Activated naive CD8-positive, alpha-beta T cell treated with anti-CD3 and anti-CD28 coated beads for 36 hours (primary cell): ENCODE data around the gene GPC5. TPM values are rescaled to one million over a fixed set of nuclear protein-coding genes. Genes with fewer than 3 reads are reported as not detected.
"Not testable (repeated sequence)": the region's sequence is repeated elsewhere in the genome, so short reads cannot be mapped to it uniquely, and the experiment has no call there.

Experiments used
- DNase-seq: peaks from one replicate; pipeline ENCODE4 v3.0.0; 2021
- H3K27ac Mint-ChIP-seq: one replicate; pipeline ENCODE4 v1.8.0; 2022; ENCODE audit warnings: mild to moderate bottlenecking, moderate library complexity, mixed read lengths
- H3K27me3 Mint-ChIP-seq: one replicate; pipeline ENCODE4 v1.8.0; 2022; ENCODE audit warnings: mild to moderate bottlenecking, mixed read lengths
- H3K36me3 Mint-ChIP-seq: one replicate; pipeline ENCODE4 v1.8.0; 2021; ENCODE audit warnings: mild to moderate bottlenecking, mixed read lengths
- H3K4me1 Mint-ChIP-seq: one replicate; pipeline ENCODE4 v1.8.0; 2021; ENCODE audit warnings: mixed read lengths
- H3K4me3 Mint-ChIP-seq: one replicate; pipeline ENCODE4 v1.8.0; 2022; ENCODE audit warnings: mild to moderate bottlenecking, moderate library complexity, mixed read lengths
- H3K9me3 Mint-ChIP-seq: one replicate; pipeline ENCODE4 v1.8.0; 2022; ENCODE audit warnings: mixed read lengths
- total RNA-seq, 2 experiments: library from RNA; stranded (reverse); gene quantifications; one replicate each; pipeline ENCODE4 v1.2.3, GENCODE V29; 2021

Gene GPC5
- total RNA-seq, result under 1 TPM in 1 of 2 experiments, not detected in 1; 0.23 TPM

DNA sequence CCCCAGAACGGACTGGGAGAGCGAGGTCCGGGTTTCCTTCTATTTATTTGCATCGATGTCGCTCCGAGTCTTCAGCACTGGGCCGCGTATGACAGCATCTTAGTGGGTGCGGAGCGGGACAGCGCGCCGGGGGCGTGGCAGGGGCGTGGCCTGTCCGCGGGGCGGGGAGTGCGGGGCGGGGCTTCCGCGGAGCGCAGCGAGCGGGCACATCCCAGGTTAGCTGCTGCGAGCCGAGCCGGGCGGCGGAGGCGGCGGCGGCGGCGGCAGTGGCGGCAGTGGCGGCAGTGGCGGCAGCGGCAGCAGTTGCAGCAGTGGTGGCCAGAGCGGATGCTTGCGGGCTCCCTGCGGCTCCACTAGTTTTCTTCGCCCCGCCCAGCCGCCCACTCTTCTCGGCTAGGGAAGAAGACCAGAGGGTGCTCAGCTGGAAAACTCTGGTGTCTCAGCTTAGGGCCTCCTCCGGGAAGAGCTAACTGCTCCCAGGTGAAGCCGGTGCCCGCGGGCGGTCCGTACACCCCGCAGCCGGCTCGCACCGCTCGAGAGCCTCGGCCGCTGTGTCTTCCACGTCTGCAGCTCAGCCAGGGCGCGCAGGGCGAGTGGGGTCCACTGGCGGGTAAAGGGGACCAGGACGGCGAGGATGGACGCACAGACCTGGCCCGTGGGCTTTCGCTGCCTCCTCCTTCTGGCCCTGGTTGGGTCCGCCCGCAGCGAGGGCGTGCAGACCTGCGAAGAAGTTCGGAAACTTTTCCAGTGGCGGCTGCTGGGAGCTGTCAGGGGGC is at the start of gene GPC5:
GPC5 (plus strand) TSS at position 209 of the 776 bp plus-strand sequence.
- peak; percentile 83 for DNase-seq
- no peaks in the 10 kb centered on the region for H3K9me3 Mint-ChIP-seq
- peak within 1 kb of the TSS; percentile 75 for H3K4me3 Mint-ChIP-seq
- peaks cover 76% of the 10 kb centered on the region for H3K27me3 Mint-ChIP-seq
- H3K4me1 Mint-ChIP-seq, result peaks cover 12% of the 10 kb centered on the region
- H3K27ac Mint-ChIP-seq, result no peak within 1 kb of the TSS
- H3K36me3 Mint-ChIP-seq, result no peaks in the 10 kb centered on the region

DNA sequence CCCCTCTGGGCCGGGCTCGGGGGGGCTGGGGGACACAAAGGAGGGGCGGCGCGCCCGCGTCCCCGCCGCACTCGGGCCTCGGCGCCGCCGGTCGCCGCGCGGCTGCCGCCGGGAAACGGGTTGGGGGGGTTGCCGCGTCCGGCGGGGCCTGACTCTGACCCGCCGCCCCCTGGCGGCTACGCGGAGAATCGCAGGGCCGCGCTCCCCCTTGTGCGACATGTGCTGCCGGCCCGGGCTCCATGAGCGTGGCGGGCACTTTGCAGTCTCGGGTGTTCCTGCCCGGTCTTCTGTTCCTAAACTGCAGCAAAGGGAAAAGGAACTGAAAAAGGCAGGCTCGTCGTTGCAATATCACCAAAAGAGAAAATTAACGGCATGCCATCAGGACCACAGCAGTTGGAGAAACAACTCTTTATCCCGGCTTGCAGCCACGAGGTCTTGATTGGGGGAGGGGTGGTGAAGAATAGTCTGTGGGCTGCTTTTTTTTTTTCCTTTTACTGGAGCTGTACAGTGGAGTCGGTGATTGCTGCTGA is 49.5 kb upstream of the GPC5 start:
- Mint-ChIP-seq H3K27me3 (no peaks in the 10 kb centered on the region), H3K4me3 (peak overlapping the region; percentile 97), H3K9me3 (no peaks in the 10 kb centered on the region), H3K4me1 (peaks cover 50% of the 10 kb centered on the region), H3K36me3 (peaks cover 49% of the 10 kb centered on the region), H3K27ac (peak overlapping the region; percentile 99)
- peak; percentile 93 for DNase-seq

DNA sequence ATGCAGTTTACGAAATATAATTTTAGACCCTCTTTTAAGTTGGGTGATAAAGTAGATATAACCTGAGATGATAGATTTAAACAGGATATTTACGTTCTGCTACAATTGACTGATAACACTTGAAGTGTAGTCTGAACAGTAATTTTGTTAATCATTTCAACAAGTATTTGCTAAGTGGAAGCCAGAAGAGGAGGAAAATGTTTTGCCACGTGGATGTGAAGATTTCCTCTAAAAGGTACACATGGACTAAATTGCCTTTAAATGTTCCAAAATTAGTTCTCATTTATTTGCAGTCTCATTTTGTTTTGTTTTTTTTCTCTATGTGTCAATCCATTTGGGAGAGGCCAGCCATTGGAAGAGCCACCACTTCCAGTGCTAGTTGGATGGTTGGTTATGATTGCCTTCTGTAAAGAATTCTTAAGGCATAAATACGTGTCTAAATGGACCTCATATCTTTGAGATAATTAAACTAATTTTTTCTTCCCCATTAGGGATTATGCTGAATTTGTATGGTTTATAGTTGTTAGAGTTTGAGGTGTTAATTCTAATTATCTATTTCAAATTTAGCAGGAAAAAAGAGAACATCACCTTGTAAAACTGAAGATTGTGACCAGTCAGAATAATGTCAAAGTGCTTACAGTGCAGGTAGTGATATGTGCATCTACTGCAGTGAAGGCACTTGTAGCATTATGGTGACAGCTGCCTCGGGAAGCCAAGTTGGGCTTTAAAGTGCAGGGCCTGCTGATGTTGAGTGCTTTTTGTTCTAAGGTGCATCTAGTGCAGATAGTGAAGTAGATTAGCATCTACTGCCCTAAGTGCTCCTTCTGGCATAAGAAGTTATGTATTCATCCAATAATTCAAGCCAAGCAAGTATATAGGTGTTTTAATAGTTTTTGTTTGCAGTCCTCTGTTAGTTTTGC is 48.2 kb upstream of the GPC5 start:
- H3K36me3 Mint-ChIP-seq, result peaks cover 59% of the 10 kb centered on the region
- H3K27ac Mint-ChIP-seq, result peak overlapping the region; percentile 99
- peak overlapping the region; percentile 97 for H3K4me3 Mint-ChIP-seq
- DNase-seq, result no peak
- peaks cover 56% of the 10 kb centered on the region for H3K4me1 Mint-ChIP-seq
- no peaks in the 10 kb centered on the region for H3K27me3 Mint-ChIP-seq
- no peaks in the 10 kb centered on the region for H3K9me3 Mint-ChIP-seq

DNA sequence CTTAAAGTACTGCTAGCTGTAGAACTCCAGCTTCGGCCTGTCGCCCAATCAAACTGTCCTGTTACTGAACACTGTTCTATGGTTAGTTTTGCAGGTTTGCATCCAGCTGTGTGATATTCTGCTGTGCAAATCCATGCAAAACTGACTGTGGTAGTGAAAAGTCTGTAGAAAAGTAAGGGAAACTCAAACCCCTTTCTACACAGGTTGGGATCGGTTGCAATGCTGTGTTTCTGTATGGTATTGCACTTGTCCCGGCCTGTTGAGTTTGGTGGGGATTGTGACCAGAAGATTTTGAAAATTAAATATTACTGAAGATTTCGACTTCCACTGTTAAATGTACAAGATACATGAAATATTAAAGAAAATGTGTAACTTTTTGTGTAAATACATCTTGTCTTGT is 47.3 kb upstream of the GPC5 start:
- DNase-seq, result no peak
- H3K27me3 Mint-ChIP-seq, result no peaks in the 10 kb centered on the region
- H3K9me3 Mint-ChIP-seq, result no peaks in the 10 kb centered on the region
- H3K4me3 Mint-ChIP-seq, result peak overlapping the region; percentile 97
- H3K4me1 Mint-ChIP-seq, result peaks cover 50% of the 10 kb centered on the region
- peak overlapping the region; percentile 48 for H3K27ac Mint-ChIP-seq
- H3K36me3 Mint-ChIP-seq, result peaks cover 67% of the 10 kb centered on the region

DNA sequence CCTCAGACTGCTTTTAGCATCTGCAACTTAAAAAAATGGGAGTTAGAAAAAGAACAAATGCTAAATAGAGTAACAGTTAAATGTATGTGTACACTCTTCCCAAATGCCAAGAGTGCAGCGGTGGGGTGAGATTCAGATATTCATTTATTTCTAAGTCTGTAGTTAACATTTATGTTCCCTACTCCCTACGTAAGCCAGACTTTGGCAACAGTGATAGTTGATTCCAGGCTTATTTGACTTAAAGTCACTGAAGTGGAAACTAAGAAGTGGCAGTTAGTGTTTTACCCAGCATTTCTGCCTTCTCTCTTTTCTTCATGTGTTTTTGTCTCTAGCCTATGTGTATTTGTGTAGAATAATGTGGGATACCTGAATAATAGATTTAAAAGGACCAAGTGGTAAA is 46.4 kb upstream of the GPC5 start:
- peak overlapping the region; percentile 97 for H3K4me3 Mint-ChIP-seq
- H3K9me3 Mint-ChIP-seq, result no peaks in the 10 kb centered on the region
- no peaks in the 10 kb centered on the region for H3K27me3 Mint-ChIP-seq
- peak overlapping the region; percentile 38 for H3K27ac Mint-ChIP-seq
- peaks cover 47% of the 10 kb centered on the region for H3K4me1 Mint-ChIP-seq
- H3K36me3 Mint-ChIP-seq, result peaks cover 74% of the 10 kb centered on the region
- DNase-seq, result no peak

DNA sequence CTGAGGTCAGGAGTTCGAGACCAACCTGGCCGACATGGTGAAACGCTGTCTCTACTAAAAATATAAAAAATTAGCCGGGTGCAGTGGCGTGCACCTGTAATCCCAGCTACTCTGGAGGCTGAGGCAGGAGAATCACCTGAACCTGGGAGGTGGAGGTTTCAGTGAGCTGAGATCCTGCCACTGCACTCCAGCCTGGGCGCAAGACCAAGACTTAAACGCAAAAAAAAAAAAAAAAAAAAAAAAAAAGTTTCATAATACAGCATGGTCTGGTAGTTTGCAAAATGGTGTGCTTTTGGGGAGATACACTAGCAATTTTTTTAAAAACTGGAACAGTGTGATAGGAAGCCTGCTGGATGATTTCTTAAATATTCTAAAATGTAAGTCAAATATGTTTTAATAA is 45.5 kb upstream of the GPC5 start:
- not testable (repeated sequence) for H3K27me3 Mint-ChIP-seq, H3K4me3 Mint-ChIP-seq, H3K9me3 Mint-ChIP-seq, DNase-seq
- H3K4me1 Mint-ChIP-seq, result peaks cover 50% of the 10 kb centered on the region
- peak overlapping the region; percentile 71 for H3K27ac Mint-ChIP-seq
- H3K36me3 Mint-ChIP-seq, result peaks cover 83% of the 10 kb centered on the region

DNA sequence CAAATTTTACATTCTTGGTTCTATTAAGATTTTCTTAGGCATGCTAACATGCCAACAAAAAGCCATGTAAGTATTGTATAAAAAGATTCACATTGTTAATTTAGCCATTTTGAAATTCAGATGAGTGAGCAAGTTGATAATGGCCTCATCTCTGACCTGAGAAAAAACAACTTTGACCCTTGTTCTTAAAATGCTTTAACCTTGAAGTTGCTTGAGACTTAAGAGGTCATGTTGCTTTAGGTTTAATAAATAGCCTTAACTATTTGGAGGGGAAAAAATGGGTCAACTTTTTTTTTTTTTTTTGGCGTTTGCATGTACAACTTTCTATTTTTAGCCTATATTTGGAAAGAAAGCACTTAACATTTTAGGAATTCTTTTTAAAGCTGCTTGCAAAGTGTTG is 44.9 kb upstream of the GPC5 start:
- Mint-ChIP-seq H3K36me3 (peaks cover 87% of the 10 kb centered on the region), H3K4me3 (peak overlapping the region; percentile 43), H3K4me1 (peaks cover 53% of the 10 kb centered on the region), H3K27ac (peak overlapping the region; percentile 71), H3K9me3 (no peaks in the 10 kb centered on the region), H3K27me3 (no peaks in the 10 kb centered on the region)
- no peak for DNase-seq

DNA sequence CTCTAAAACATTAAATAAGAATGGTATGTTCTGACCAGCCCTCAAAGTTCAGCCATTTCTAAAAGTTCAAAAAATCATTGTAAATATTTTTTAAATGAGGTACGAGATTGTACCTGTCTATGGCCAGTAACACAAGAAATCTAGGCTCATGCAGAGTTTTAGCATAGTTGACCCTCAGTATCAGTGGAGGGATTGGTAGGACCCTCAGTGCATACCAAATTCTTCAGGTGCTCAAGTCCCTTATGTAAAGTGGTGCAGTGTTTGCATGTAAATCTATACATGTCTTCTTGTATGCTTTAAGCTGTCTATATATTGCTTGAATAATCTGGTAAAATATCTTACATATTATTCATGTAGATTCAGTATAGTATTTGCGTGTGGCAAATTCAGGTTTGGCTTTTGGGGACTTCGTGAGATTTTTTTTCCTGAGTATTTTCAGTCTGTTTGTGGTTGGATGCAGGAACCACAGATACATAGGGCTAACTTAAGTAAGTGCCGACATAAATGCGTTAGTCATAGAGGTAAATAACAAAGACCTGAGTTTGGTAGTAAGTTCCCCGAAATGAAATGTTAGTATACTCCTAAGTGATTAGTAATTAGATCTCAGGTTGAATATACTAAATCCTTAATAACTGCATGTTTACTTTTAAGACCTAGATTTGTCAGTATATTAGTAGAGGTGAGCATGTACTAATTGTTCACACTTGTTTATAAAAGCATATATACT is 43.2 kb upstream of the GPC5 start:
- Mint-ChIP-seq H3K27me3 (no peaks in the 10 kb centered on the region), H3K27ac (peak overlapping the region; percentile 76), H3K9me3 (no peaks in the 10 kb centered on the region), H3K36me3 (peaks cover 73% of the 10 kb centered on the region), H3K4me1 (peaks cover 50% of the 10 kb centered on the region), H3K4me3 (no peak overlapping the region)
- no peak for DNase-seq

DNA sequence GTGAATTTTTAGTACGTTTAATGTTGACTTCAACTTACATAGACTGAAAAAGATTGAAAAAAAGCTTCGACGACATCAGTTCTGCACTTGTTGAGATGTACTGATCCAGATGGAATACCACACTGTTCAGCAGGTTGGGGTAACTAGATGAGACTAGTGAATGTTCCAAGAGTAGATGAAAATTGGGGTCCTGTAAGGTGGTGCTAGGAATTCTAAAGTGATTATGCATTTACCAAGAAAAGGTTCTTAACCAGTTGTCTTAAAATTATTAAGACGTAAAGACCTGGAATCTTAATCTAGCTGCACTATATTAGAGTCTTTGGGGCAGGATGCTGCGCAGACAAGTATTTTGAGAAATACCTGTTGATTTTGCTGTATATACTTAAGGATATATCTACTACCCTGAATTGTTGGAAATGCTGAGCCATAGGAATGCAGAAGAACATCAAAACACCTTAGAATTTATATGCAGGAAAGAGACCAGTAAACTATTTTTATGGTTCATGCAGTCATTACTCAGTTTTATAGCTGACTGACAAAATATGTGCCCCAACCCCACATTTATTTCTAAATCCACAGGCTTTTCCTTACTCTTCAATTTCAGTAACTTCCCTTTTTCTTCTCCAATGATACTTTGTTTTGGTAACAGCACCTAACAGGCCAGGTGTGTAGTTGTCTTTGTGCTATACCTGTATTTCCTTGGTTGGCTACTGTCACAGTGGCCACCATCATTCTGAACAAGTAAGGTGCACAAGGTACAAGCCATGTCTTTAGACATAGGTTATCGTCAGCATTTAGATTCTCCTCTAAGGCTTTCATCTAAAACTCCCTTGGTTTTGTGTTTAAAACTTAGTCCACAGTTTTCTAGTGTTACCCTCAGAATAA is 42.4 kb upstream of the GPC5 start:
- Mint-ChIP-seq H3K9me3 (no peaks in the 10 kb centered on the region), H3K4me1 (peaks cover 50% of the 10 kb centered on the region), H3K27me3 (no peaks in the 10 kb centered on the region), H3K36me3 (peaks cover 65% of the 10 kb centered on the region), H3K27ac (peak overlapping the region; percentile 43), H3K4me3 (no peak overlapping the region)
- no peak for DNase-seq

DNA sequence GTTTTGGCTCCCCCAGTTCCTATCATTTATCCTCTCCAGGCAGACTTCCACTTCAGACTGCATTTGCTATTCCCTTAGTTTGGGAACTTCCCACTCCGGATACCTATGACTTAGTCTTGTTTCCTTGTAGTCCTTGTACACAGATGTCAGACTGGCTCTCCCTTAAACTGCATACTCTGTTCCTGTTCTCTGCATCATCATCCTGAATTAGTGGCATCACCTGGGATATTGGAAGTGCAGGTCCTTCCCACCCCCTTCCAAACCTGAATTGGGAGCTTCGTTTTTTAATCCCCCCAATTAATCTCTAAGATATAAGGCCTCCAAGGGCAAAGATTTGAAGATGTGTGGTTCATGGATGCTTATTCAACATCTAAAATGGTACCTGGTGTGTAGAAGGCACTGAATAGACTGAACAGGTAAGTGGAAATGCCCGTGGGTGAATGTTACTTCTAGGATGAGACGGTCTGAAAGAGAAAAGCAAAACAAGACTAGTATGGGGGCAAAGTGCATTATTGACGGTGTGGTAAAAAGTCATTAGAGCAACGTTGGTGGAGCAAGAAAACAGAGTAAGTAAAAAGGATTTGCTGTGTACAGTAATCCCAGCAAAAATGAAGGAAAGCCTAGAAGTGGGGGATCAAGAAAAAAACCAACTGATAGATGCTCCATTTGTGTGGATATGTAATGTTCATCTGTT is 41.4 kb upstream of the GPC5 start:
- peaks cover 55% of the 10 kb centered on the region for H3K36me3 Mint-ChIP-seq
- DNase-seq, result no peak
- no peaks in the 10 kb centered on the region for H3K27me3 Mint-ChIP-seq
- H3K27ac Mint-ChIP-seq, result peak overlapping the region; percentile 46
- no peaks in the 10 kb centered on the region for H3K9me3 Mint-ChIP-seq
- peaks cover 41% of the 10 kb centered on the region for H3K4me1 Mint-ChIP-seq
- no peak overlapping the region for H3K4me3 Mint-ChIP-seq

DNA sequence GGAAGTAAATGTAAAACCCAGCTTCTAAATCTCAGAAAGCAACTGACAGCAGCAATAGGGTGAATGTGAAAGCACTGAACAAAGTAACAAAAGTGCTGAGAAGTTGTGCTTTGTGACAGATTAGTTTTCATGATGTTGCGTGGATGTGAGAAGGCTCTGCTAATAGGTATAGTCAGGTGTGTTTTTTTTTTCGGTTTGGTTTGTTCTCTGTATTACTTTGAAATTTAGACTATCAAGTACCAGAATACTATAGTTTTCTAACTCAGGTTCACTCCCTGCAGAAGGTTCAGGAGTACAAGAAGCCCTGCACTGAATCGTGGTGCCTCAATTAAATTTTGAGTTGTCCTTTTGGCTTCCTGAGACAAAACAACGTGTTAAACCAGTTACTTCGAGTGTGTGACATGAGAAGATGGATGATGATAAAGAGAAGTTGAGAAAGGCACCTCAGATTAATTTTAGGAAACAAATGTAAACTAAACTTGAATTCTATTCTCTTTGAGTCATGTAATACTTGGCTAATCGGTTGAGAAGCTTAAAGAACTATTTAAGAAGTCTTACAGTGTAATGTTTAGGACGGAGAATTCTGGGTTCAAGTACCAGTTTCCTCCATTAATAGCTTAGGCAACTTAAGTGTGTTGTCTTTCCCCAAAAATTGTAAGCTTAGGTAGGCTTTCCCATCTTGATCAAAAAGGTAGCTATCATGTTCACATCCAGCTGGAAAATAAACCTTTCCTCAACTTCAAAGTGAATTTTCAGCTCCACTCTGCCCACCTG is 40.6 kb upstream of the GPC5 start:
- Mint-ChIP-seq H3K4me3 (no peak overlapping the region), H3K4me1 (peaks cover 35% of the 10 kb centered on the region), H3K9me3 (no peaks in the 10 kb centered on the region), H3K27ac (peak overlapping the region; percentile 31), H3K36me3 (peaks cover 49% of the 10 kb centered on the region), H3K27me3 (no peaks in the 10 kb centered on the region)
- DNase-seq, result no peak

DNA sequence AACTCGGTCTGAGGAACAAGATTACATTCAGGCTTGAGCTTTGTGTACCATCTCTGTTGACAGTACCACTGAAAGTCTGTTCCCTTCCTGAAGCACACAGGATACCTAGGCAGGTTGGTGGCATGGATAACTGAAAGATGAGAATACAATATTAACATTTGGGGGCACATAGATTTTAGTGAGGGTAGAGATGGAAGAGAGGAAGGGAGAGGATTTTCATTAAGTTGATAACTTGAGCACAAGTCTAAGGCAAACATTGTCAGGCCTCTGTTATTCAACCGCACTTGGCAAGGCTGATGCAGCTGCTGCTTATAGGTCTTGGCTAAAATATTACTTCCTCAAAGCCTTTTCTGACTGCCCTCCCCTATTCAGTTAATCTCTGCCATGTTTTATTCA is 40.0 kb upstream of the GPC5 start:
- Mint-ChIP-seq H3K4me3 (no peak overlapping the region), H3K4me1 (peaks cover 31% of the 10 kb centered on the region), H3K9me3 (no peaks in the 10 kb centered on the region), H3K36me3 (peaks cover 43% of the 10 kb centered on the region), H3K27me3 (no peaks in the 10 kb centered on the region), H3K27ac (peak overlapping the region; percentile 31)
- no peak for DNase-seq

DNA sequence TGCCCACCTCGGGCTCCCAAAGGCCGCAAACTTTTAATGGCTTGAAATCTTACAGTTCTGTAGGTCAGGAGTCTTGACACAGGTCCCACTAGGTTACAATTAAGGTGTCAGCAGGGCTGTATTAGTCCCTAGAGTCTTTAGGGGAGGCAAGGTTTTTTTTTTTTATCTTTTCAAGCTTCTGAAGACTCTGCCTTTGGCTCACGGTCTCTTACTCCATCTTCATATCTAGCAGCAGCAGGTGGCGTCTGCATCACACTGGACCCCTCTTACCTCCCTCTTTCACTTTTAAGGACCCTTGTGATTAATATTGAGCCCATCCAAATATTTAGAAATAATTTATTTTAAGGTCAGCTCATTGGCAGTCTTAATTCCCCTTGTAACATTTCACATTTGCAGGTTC is 39.3 kb upstream of the GPC5 start:
- Mint-ChIP-seq H3K9me3 (no peaks in the 10 kb centered on the region), H3K4me1 (peaks cover 24% of the 10 kb centered on the region), H3K27ac (peak overlapping the region; percentile 59), H3K27me3 (no peaks in the 10 kb centered on the region), H3K4me3 (no peak overlapping the region), H3K36me3 (peaks cover 37% of the 10 kb centered on the region)
- DNase-seq, result no peak
